Measurements from ENCODE around the gene SIRT7. TPM values are rescaled to one million over a fixed set of nuclear protein-coding genes. Genes with fewer than 3 reads are reported as not detected.

The SIRT7 gene
- total RNA-seq, 1 experiment from 2014 or later, result 24.2 TPM

- Mint-ChIP-seq H3K4me1 (peaks cover 13% of the 10 kb centered on the region), H3K9me3 (no peaks in the 10 kb centered on the region), H3K36me3 (peaks cover 17% of the 10 kb centered on the region), H3K4me3 (no peak overlapping the region), H3K27me3 (ENCODE audit: low read depth) (no peaks in the 10 kb centered on the region), H3K27ac (no peak overlapping the region)
- DNase-seq (ENCODE audit: low spot score), result no peak
- TF ChIP-seq, protein P1, sequence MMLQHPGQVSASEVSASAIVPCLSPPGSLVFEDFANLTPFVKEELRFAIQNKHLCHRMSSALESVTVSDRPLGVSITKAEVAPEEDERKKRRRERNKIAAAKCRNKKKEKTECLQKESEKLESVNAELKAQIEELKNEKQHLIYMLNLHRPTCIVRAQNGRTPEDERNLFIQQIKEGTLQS (CRISPR knock-in tag; conservative IDR thresholded peaks at IDR 0.05), result no peak
- TF ChIP-seq ZNF219 (CRISPR knock-in tag; IDR thresholded peaks at IDR 0.05; ENCODE audit: borderline replicate concordance) (no peak), GTF2I (CRISPR knock-in tag; conservative IDR thresholded peaks at IDR 0.05) (no peak), ELF4 (CRISPR knock-in tag; IDR thresholded peaks at IDR 0.05; ENCODE audit: low read depth) (no peak), PREB (CRISPR knock-in tag; IDR thresholded peaks at IDR 0.05; ENCODE audit: borderline replicate concordance) (no peak), OVOL2 (CRISPR knock-in tag; IDR thresholded peaks at IDR 0.05; ENCODE audit: borderline replicate concordance) (no peak), JUN (CRISPR knock-in tag; IDR thresholded peaks at IDR 0.05) (no peak), SMAD4 (CRISPR knock-in tag; IDR thresholded peaks at IDR 0.05) (no peak), CREB1 (CRISPR knock-in tag; IDR thresholded peaks at IDR 0.05) (no peak)
- TF ChIP-seq, protein P2, sequence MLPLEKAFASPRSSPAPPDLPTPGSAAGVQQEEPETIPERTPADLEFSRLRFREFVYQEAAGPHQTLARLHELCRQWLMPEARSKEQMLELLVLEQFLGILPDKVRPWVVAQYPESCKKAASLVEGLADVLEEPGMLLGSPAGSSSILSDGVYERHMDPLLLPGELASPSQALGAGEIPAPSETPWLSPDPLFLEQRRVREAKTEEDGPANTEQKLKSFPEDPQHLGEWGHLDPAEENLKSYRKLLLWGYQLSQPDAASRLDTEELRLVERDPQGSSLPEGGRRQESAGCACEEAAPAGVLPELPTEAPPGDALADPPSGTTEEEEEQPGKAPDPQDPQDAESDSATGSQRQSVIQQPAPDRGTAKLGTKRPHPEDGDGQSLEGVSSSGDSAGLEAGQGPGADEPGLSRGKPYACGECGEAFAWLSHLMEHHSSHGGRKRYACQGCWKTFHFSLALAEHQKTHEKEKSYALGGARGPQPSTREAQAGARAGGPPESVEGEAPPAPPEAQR (CRISPR knock-in tag; IDR thresholded peaks at IDR 0.05), result no peak
- TF ChIP-seq, protein P3, sequence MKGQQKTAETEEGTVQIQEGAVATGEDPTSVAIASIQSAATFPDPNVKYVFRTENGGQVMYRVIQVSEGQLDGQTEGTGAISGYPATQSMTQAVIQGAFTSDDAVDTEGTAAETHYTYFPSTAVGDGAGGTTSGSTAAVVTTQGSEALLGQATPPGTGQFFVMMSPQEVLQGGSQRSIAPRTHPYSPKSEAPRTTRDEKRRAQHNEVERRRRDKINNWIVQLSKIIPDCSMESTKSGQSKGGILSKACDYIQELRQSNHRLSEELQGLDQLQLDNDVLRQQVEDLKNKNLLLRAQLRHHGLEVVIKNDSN (CRISPR knock-in tag; IDR thresholded peaks at IDR 0.05), result no peak
- ChIA-PET POLR2A (no interaction called here), CTCF (no interaction called here)
- ATAC-seq, result no peak
Measured at GRCh38 chr17:81915331-81915730, 2.6 kb downstream of the SIRT7 start.

DNA sequence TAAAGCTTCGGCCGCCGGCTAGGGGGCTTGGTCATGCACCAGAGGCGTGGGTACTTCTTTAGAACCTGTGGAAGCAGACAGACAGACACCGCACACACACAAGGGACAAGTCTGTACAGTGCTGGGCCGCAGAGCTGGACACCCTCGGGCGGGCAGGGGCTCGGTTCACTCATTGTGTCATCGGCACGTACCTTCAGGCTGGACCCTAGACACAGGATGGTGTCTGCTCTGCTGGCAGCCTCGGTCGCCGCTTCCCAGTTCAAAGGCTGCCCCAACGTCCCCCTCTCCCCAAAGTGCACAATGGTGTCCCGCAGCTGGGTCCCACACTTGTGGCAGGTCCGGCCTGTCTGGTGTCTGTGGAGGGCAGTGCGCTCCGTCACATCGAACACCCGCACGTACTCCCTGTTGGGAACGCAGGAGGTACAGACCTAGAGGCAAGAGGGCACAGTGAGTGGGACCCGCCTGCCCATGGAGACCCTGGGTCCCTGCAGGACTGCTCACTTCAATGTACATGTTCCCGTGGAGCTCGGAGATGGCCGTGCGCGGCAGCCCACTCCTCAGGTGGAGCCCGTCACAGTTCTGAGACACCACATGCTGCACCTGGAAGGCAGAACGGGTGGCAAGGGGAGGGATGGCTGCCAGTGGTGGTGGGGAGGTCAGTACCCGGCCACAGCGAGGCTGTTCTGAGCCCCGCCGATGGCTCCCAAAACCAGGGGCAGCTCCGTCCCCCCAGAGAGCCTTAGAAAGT is 3.7 kb downstream of the SIRT7 start:
- Mint-ChIP-seq H3K27ac (no peak overlapping the region), H3K36me3 (peaks cover 17% of the 10 kb centered on the region), H3K9me3 (no peaks in the 10 kb centered on the region), H3K4me3 (no peak overlapping the region), H3K4me1 (peaks cover 16% of the 10 kb centered on the region), H3K27me3 (ENCODE audit: low read depth) (no peaks in the 10 kb centered on the region)
- ChIA-PET POLR2A (interaction anchor here (2.0 kb wide), 1 partner anchor 9 kb away, joined by 7 read pairs; no protein-coding TSS in a partner anchor), CTCF (no interaction called here)
- ATAC-seq, result no peak
- DNase-seq (ENCODE audit: low spot score), result no peak
- no peak for TF ChIP-seq ETV6 (CRISPR knock-in tag; IDR thresholded peaks at IDR 0.05)
- no peak for TF ChIP-seq ZNF219 (CRISPR knock-in tag; IDR thresholded peaks at IDR 0.05; ENCODE audit: borderline replicate concordance)
- TF ChIP-seq, protein P4, sequence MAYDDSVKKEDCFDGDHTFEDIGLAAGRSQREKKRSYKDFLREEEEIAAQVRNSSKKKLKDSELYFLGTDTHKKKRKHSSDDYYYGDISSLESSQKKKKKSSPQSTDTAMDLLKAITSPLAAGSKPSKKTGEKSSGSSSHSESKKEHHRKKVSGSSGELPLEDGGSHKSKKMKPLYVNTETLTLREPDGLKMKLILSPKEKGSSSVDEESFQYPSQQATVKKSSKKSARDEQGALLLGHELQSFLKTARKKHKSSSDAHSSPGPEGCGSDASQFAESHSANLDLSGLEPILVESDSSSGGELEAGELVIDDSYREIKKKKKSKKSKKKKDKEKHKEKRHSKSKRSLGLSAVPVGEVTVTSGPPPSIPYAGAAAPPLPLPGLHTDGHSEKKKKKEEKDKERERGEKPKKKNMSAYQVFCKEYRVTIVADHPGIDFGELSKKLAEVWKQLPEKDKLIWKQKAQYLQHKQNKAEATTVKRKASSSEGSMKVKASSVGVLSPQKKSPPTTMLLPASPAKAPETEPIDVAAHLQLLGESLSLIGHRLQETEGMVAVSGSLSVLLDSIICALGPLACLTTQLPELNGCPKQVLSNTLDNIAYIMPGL (CRISPR knock-in tag; IDR thresholded peaks at IDR 0.05), result no peak
- TF ChIP-seq PRRX2 (CRISPR knock-in tag; IDR thresholded peaks at IDR 0.05), result no peak
- TF ChIP-seq IRF1 (CRISPR knock-in tag; IDR thresholded peaks at IDR 0.05), result no peak
- no peak for TF ChIP-seq ERG (CRISPR knock-in tag; IDR thresholded peaks at IDR 0.05)
- TF ChIP-seq, protein P5, sequence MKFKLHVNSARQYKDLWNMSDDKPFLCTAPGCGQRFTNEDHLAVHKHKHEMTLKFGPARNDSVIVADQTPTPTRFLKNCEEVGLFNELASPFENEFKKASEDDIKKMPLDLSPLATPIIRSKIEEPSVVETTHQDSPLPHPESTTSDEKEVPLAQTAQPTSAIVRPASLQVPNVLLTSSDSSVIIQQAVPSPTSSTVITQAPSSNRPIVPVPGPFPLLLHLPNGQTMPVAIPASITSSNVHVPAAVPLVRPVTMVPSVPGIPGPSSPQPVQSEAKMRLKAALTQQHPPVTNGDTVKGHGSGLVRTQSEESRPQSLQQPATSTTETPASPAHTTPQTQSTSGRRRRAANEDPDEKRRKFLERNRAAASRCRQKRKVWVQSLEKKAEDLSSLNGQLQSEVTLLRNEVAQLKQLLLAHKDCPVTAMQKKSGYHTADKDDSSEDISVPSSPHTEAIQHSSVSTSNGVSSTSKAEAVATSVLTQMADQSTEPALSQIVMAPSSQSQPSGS (CRISPR knock-in tag; IDR thresholded peaks at IDR 0.05; ENCODE audit: borderline replicate concordance, low read depth), result no peak
- no peak for TF ChIP-seq RELA (CRISPR knock-in tag; IDR thresholded peaks at IDR 0.05; ENCODE audit: borderline replicate concordance)
- no peak for TF ChIP-seq ZNF232 (CRISPR knock-in tag; IDR thresholded peaks at IDR 0.05)
- TF ChIP-seq, protein P6, sequence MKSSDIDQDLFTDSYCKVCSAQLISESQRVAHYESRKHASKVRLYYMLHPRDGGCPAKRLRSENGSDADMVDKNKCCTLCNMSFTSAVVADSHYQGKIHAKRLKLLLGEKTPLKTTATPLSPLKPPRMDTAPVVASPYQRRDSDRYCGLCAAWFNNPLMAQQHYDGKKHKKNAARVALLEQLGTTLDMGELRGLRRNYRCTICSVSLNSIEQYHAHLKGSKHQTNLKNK (CRISPR knock-in tag; IDR thresholded peaks at IDR 0.05), result no peak
- no peak for TF ChIP-seq MYBL2 (CRISPR knock-in tag; IDR thresholded peaks at IDR 0.05)
- TF ChIP-seq TP53 (CRISPR knock-in tag; IDR thresholded peaks at IDR 0.05), result no peak
- no peak for TF ChIP-seq NR2C2 (CRISPR knock-in tag; IDR thresholded peaks at IDR 0.05)
- TF ChIP-seq ZNF263 (CRISPR knock-in tag; IDR thresholded peaks at IDR 0.05; ENCODE audit: low read depth), result no peak
- TF ChIP-seq ZNF671 (CRISPR knock-in tag; IDR thresholded peaks at IDR 0.05), result no peak
